ENCODE data around the gene KBTBD13. TPM values are rescaled to one million over a fixed set of nuclear protein-coding genes. Genes with fewer than 3 reads are reported as not detected.

The KBTBD13 gene
- polyA plus RNA-seq, 1 donor (not counting 4 experiments of a cell fraction or from before 2014, with no cell fraction given): not detected

DNA sequence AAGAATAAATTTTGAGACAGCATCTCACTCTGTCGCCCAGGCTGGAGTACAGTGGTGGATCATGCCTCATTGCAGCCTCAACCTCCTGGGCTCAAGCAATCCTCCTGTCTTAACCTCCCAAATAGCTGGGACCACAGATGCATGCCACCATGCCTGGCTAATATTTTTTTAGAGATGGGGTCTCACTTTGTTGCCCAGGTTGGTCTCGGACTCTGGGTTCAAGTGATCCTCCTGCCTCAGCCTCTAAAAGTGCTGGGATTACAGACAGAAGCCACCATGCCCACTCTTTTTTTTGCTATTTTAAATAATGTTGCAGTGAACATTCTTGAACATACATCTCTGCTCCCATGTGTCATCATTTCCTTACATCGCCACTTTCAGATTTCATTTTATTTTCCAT, 38.1 kb upstream of the KBTBD13 start:
- Histone ChIP-seq H2AFZ (ENCODE audit: control insufficient read depth, low read length) (no peak overlapping the region), H3K9ac (ENCODE audit: control insufficient read depth, extremely low read depth, insufficient read depth, low read length) (no peak overlapping the region), H3K4me3 (ENCODE audit: control insufficient read depth in 2 of 3, extremely low read depth in 1 of 3, insufficient read depth in 2 of 3, low read depth in 1 of 3, low read length in 3 of 3) (no peak overlapping the region), H3K4me1 (ENCODE audit: control insufficient read depth, extremely low read depth, insufficient read depth, low read length) (peaks cover 6% of the 10 kb centered on the region), H3K4me2 (ENCODE audit: control insufficient read depth, extremely low read depth, insufficient read depth, low read depth, low read length) (no peak overlapping the region), H3K9me3 (ENCODE audit: control insufficient read depth, low read depth, low read length) (no peaks in the 10 kb centered on the region), H3K79me2 (ENCODE audit: control insufficient read depth, insufficient read depth, low read length) (no peaks in the 10 kb centered on the region), H4K20me1 (ENCODE audit: control insufficient read depth, extremely low read depth, insufficient read depth, low read length) (no peaks in the 10 kb centered on the region), H3K36me3 (ENCODE audit: control insufficient read depth in 2 of 2, extremely low read depth in 1 of 2, insufficient read depth in 2 of 2, low read length in 2 of 2) (no peaks in the 10 kb centered on the region), H3K27ac (ENCODE audit: control insufficient read depth, insufficient read depth, low read length) (no peak overlapping the region), H3K9me1 (ENCODE audit: control insufficient read depth, extremely low read depth, insufficient read depth, low read length) (no peaks in the 10 kb centered on the region), H3K27me3 (ENCODE audit: control insufficient read depth, extremely low read depth, insufficient read depth, low read length) (no peaks in the 10 kb centered on the region)
- DNase-seq (ENCODE audit: low read depth, low spot score) (no peak), FAIRE-seq (no peak)
- dilution Hi-C loops (cut with MboI; ENCODE audit: extremely low pct_ligation_motif_present, low sequenced_read_pairs): no loop called here
- no peak for TF ChIP-seq CTCF (optimal IDR thresholded peaks at IDR 0.05 in 1 of 3, IDR thresholded peaks at IDR 0.05 in 1 of 3, conservative IDR thresholded peaks at IDR 0.05 in 1 of 3; ENCODE audit: extremely low read depth in 1 of 3, insufficient read depth in 2 of 3, low read length in 3 of 3)
- no peak for TF ChIP-seq EZH2 (IDR thresholded peaks at IDR 0.05; ENCODE audit: low read length)

GRCh38 chr15:65038836-65039235, 37.7 kb upstream of the KBTBD13 start:
- H4K20me1 ChIP-seq (ENCODE audit: control insufficient read depth, extremely low read depth, insufficient read depth, low read length): no peaks in the 10 kb centered on the region
- H3K27ac ChIP-seq (ENCODE audit: control insufficient read depth, insufficient read depth, low read length): no peak overlapping the region
- no peak overlapping the region for H3K4me2 ChIP-seq (ENCODE audit: control insufficient read depth, extremely low read depth, insufficient read depth, low read depth, low read length)
- FAIRE-seq (no peak), DNase-seq (ENCODE audit: low read depth, low spot score) (no peak)
- dilution Hi-C loops (cut with MboI; ENCODE audit: extremely low pct_ligation_motif_present, low sequenced_read_pairs): no loop called here
- H3K9me3 ChIP-seq (ENCODE audit: control insufficient read depth, low read depth, low read length): no peaks in the 10 kb centered on the region
- no peak overlapping the region for H3K4me3 ChIP-seq (ENCODE audit: control insufficient read depth in 2 of 3, extremely low read depth in 1 of 3, insufficient read depth in 2 of 3, low read depth in 1 of 3, low read length in 3 of 3)
- H3K36me3 ChIP-seq (ENCODE audit: control insufficient read depth in 2 of 2, extremely low read depth in 1 of 2, insufficient read depth in 2 of 2, low read length in 2 of 2): no peaks in the 10 kb centered on the region
- no peak overlapping the region for H3K9ac ChIP-seq (ENCODE audit: control insufficient read depth, extremely low read depth, insufficient read depth, low read length)
- peaks cover 7% of the 10 kb centered on the region for H3K4me1 ChIP-seq (ENCODE audit: control insufficient read depth, extremely low read depth, insufficient read depth, low read length)
- no peaks in the 10 kb centered on the region for H3K27me3 ChIP-seq (ENCODE audit: control insufficient read depth, extremely low read depth, insufficient read depth, low read length)
- no peaks in the 10 kb centered on the region for H3K79me2 ChIP-seq (ENCODE audit: control insufficient read depth, insufficient read depth, low read length)
- H2AFZ ChIP-seq (ENCODE audit: control insufficient read depth, low read length): no peak overlapping the region
- no peaks in the 10 kb centered on the region for H3K9me1 ChIP-seq (ENCODE audit: control insufficient read depth, extremely low read depth, insufficient read depth, low read length)
- TF ChIP-seq CTCF (optimal IDR thresholded peaks at IDR 0.05 in 1 of 3, IDR thresholded peaks at IDR 0.05 in 1 of 3, conservative IDR thresholded peaks at IDR 0.05 in 1 of 3; ENCODE audit: extremely low read depth in 1 of 3, insufficient read depth in 2 of 3, low read length in 3 of 3) (no peak), EZH2 (IDR thresholded peaks at IDR 0.05; ENCODE audit: low read length) (no peak)

All from keratinocyte (primary cell).